Thyroid gland (tissue), 4 donors: ENCODE data around the gene SPOCK1. TPM values are rescaled to one million over a fixed set of nuclear protein-coding genes. Genes with fewer than 3 reads are reported as not detected.

Experiments used
- DNase-seq, 2 donors: peaks; one replicate each; pipeline ENCODE4 v3.0.0-alpha.2; 2019
- H3K27ac ChIP-seq, 3 donors: fragments of 200-600 bp; sonication (generic); 1 replicate in 2 of 3; 2 replicates in 1 of 3; pipeline ENCODE4 v1.5.1; 2016 to 2019; ENCODE audit warnings: mild to moderate bottlenecking in 1 of 3, moderate library complexity in 1 of 3
- H3K27me3 ChIP-seq: fragments of 200-600 bp; sonication (generic); one replicate; pipeline ENCODE4 v1.5.1; 2019
- H3K36me3 ChIP-seq, 2 donors: fragments of 200-600 bp; sonication (generic); one replicate each; pipeline ENCODE4 v1.5.1; 2016 to 2019
- H3K4me1 ChIP-seq, 2 donors: fragments of 200-600 bp; sonication (generic); one replicate each; pipeline ENCODE4 v1.5.1; 2017 to 2019
- H3K4me3 ChIP-seq, 3 donors: fragments of 200-600 bp; sonication (generic); replicated peaks in 1 of 3; 1 replicate in 2 of 3; 2 replicates in 1 of 3; pipeline ENCODE4 v1.5.1; 2016; ENCODE audit warnings: mild to moderate bottlenecking in 1 of 3
- H3K9me3 ChIP-seq: fragments of 200-600 bp; sonication (generic); one replicate; pipeline ENCODE4 v1.5.1; 2017
- CTCF ChIP-seq, 6 experiments: fragments of 200-600 bp in 3 of 6; fragments of 450-650 bp in 3 of 6; sonication (generic) in 3 of 6; IDR thresholded peaks; one replicate each; pipeline ENCODE4 v1.5.1; 2016 to 2019; ENCODE audit warnings: antibody characterized with exemption in 6 of 6, mild to moderate bottlenecking in 2 of 6, inconsistent platforms in 1 of 6, moderate library complexity in 1 of 6
- POLR2A ChIP-seq, 2 donors: fragments of 450-650 bp; IDR thresholded peaks; one replicate each; pipeline ENCODE4 v1.6.1; 2017; ENCODE audit warnings: antibody characterized with exemption in 2 of 2, mild to moderate bottlenecking in 2 of 2, moderate library complexity in 1 of 2
- WGBS, 2 donors: methylation state at CpG; one replicate each; pipeline ENCODE4 v1.1.5; 2017; 5-methylcytosine and 5-hydroxymethylcytosine counted together
- intact Hi-C: fragments of 100-400 bp; cut with DNase I; formaldehyde crosslinking; loops from one replicate; pipeline ENCODE4 v1.15.1; 2023
- total RNA-seq, 4 donors: library from RNA; depleted of rRNA; stranded (reverse); fragments of >200 nt; gene quantifications; one replicate each; pipeline ENCODE4 v1.2.3, GENCODE V29; 2016

The SPOCK1 gene
- total RNA-seq, 4 donors from 2014 or later = 15.8 to 34.1 (median 27.5) TPM

- Histone ChIP-seq H3K4me3 (no peak overlapping the region), H3K27me3 (no peaks in the 10 kb centered on the region), H3K9me3 (no peaks in the 10 kb centered on the region), H3K27ac (no peak overlapping the region), H3K36me3 (no peaks in the 10 kb centered on the region), H3K4me1 (no peaks in the 10 kb centered on the region)
- DNase-seq = no peak
- TF ChIP-seq CTCF (IDR thresholded peaks at IDR 0.05) (no peak), POLR2A (IDR thresholded peaks at IDR 0.05) (no peak)
- intact Hi-C loops = no loop called here
Observed at GRCh38 chr5:137231540-137231939, 267.6 kb downstream of the SPOCK1 start.

- intact Hi-C loops = no loop called here
- Histone ChIP-seq H3K27me3 (no peaks in the 10 kb centered on the region), H3K4me1 (no peaks in the 10 kb centered on the region)
Observed at GRCh38 chr5:137228816-137229215, 270.3 kb downstream of the SPOCK1 start.

GRCh38 chr5:137226081-137226480, 273.0 kb downstream of the SPOCK1 start:
- Histone ChIP-seq H3K27me3 (no peaks in the 10 kb centered on the region), H3K36me3 (no peaks in the 10 kb centered on the region), H3K4me1 (no peaks in the 10 kb centered on the region), H3K9me3 (no peaks in the 10 kb centered on the region), H3K4me3 (no peak overlapping the region), H3K27ac (no peak overlapping the region)
- TF ChIP-seq CTCF (IDR thresholded peaks at IDR 0.05) (no peak), POLR2A (IDR thresholded peaks at IDR 0.05) (no peak)
- 57 to 73% methylated on average over 3 of the region's 3 CpGs for WGBS, 2 donors
- intact Hi-C loops = no loop called here
- DNase-seq = no peak

More at GRCh38 chr5:137228816-137229215, 270.3 kb downstream of the SPOCK1 start:
- TF ChIP-seq POLR2A (IDR thresholded peaks at IDR 0.05) = no peak
- Histone ChIP-seq H3K4me3 (no peak overlapping the region), H3K9me3 (no peaks in the 10 kb centered on the region), H3K27ac (no peak overlapping the region), H3K36me3 (no peaks in the 10 kb centered on the region)
- no peak for DNase-seq
- 93 to 95% methylated on average over 4 of the region's 4 CpGs for WGBS, 2 donors

- DNase-seq = no peak
- TF ChIP-seq CTCF (IDR thresholded peaks at IDR 0.05) (no peak), POLR2A (IDR thresholded peaks at IDR 0.05) (no peak)
- Histone ChIP-seq H3K4me3 (no peak overlapping the region), H3K4me1 (peaks cover 0 to 6% of the 10 kb centered on the region in 2 donors), H3K36me3 (no peaks in the 10 kb centered on the region), H3K27me3 (no peaks in the 10 kb centered on the region), H3K9me3 (no peaks in the 10 kb centered on the region), H3K27ac (no peak overlapping the region)
- WGBS, 2 donors = 88 to 89% methylated on average over 4 of the region's 4 CpGs
- intact Hi-C loops = no loop called here
Observed at GRCh38 chr5:137223324-137224295, 275.5 kb downstream of the SPOCK1 start.

GRCh38 chr5:137221943-137222342, 277.2 kb downstream of the SPOCK1 start:
- H3K9me3 ChIP-seq = no peaks in the 10 kb centered on the region
- no peaks in the 10 kb centered on the region for H3K36me3 ChIP-seq
- H3K4me3 ChIP-seq = no peak overlapping the region
- peaks cover 0 to 12% of the 10 kb centered on the region in 2 donors for H3K4me1 ChIP-seq
- TF ChIP-seq POLR2A (IDR thresholded peaks at IDR 0.05) (no peak), CTCF (IDR thresholded peaks at IDR 0.05) (no peak)
- H3K27me3 ChIP-seq = no peaks in the 10 kb centered on the region
- no peak overlapping the region for H3K27ac ChIP-seq
- no peak for DNase-seq
- intact Hi-C loops = no loop called here
- 59 to 69% methylated on average over 3 of the region's 3 CpGs for WGBS, 2 donors
